Suprapubic skin (tissue), 3 donors: ENCODE results near the gene ARAP3.

Experiments used
- POLR2A ChIP-seq, 2 donors: fragments of 450-650 bp; IDR thresholded peaks; one replicate each; pipeline ENCODE4 v1.6.1; 2017; ENCODE audit warnings: antibody characterized with exemption in 2 of 2, mild to moderate bottlenecking in 2 of 2, moderate library complexity in 2 of 2
- TF ChIP-seq, protein P1 (sequence below), 2 donors: fragments of 200-600 bp in 1 of 2; fragments of 450-650 bp in 1 of 2; sonication (generic) in 1 of 2; IDR thresholded peaks; one replicate each; pipeline ENCODE4 v1.5.1; 2016 to 2019; ENCODE audit warnings: antibody characterized with exemption in 2 of 2, mild to moderate bottlenecking in 1 of 2, moderate library complexity in 1 of 2

DNA sequence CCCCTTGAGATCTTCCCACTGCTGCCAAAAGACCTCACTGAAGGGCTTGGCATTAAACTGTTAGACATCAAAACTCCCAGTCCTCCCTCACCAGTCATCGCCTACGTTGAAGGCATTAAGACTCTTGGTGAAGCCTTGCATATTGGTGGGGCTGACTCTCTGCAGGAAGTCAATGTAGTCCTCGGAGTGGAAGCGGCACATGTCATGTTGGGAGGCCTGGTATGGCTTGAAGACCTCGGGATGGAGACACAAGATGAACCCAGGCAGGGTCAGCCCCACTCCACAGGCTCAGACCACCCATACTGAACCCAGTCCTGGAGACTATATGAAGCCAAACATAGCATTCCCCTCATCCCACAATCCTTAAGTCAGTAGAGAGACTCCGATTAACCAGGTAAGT is 47.3 kb downstream of the ARAP3 start:
- no peak for TF ChIP-seq POLR2A (IDR thresholded peaks at IDR 0.05)
- TF ChIP-seq, protein P1, sequence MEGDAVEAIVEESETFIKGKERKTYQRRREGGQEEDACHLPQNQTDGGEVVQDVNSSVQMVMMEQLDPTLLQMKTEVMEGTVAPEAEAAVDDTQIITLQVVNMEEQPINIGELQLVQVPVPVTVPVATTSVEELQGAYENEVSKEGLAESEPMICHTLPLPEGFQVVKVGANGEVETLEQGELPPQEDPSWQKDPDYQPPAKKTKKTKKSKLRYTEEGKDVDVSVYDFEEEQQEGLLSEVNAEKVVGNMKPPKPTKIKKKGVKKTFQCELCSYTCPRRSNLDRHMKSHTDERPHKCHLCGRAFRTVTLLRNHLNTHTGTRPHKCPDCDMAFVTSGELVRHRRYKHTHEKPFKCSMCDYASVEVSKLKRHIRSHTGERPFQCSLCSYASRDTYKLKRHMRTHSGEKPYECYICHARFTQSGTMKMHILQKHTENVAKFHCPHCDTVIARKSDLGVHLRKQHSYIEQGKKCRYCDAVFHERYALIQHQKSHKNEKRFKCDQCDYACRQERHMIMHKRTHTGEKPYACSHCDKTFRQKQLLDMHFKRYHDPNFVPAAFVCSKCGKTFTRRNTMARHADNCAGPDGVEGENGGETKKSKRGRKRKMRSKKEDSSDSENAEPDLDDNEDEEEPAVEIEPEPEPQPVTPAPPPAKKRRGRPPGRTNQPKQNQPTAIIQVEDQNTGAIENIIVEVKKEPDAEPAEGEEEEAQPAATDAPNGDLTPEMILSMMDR (IDR thresholded peaks at IDR 0.05): no peak
